Body of pancreas (tissue), 4 donors: ENCODE data around the gene COL4A6. TPM values are rescaled to one million over a fixed set of nuclear protein-coding genes. Genes with fewer than 3 reads are reported as not detected.

ENCODE experiments used
- ATAC-seq: fragments of 150-250 bp; one replicate; pipeline ENCODE4 v1.9.1; 2016
- DNase-seq, 4 donors: peaks; one replicate each; pipeline ENCODE4 v3.0.0-alpha.2; 2019
- H3K27ac ChIP-seq, 4 donors: fragments of 200-600 bp; sonication (generic); 1 replicate in 3 of 4; 2 replicates in 1 of 4; pipeline versions ENCODE4 v1.5.1 to v1.6.1; 2016 to 2019; ENCODE audit warnings: mild to moderate bottlenecking in 1 of 4, mixed read lengths in 1 of 4, moderate library complexity in 1 of 4
- H3K27me3 ChIP-seq, 2 donors: fragments of 200-600 bp; sonication (generic); one replicate each; pipeline ENCODE4 v1.6.0; 2016; ENCODE audit warnings: mild to moderate bottlenecking in 1 of 2
- H3K36me3 ChIP-seq, 2 donors: fragments of 200-600 bp; sonication (generic); replicated peaks in 1 of 2; 2 replicates each; pipeline ENCODE4 v1.5.1; 2016; ENCODE audit warnings: low read depth in 2 of 2; ENCODE audit not compliant: insufficient read depth in 1 of 2
- H3K4me1 ChIP-seq: fragments of 200-600 bp; sonication (generic); one replicate; pipeline ENCODE4 v1.6.0; 2016
- H3K4me3 ChIP-seq, 2 donors: fragments of 200-600 bp; sonication (generic); 1 replicate in 1 of 2; 2 replicates in 1 of 2; pipeline ENCODE4 v1.5.1; 2016 to 2019
- H3K9me3 ChIP-seq, 3 donors: fragments of 200-600 bp; sonication (generic); 1 replicate in 2 of 3; 2 replicates in 1 of 3; pipeline ENCODE4 v1.5.1; 2016
- POLR2A ChIP-seq, 3 donors: fragments of 450-650 bp; IDR thresholded peaks; one replicate each; pipeline ENCODE4 v1.6.1; 2016; ENCODE audit warnings: antibody characterized with exemption in 3 of 3, mild to moderate bottlenecking in 2 of 3
- WGBS, 2 donors: methylation state at CpG; one replicate each; pipeline ENCODE4 v1.1.5; 2017; 5-methylcytosine and 5-hydroxymethylcytosine counted together
- intact Hi-C: fragments of 100-400 bp; cut with DNase I; formaldehyde crosslinking; loops from one replicate; pipeline ENCODE4 v1.15.1; 2023
- total RNA-seq, 2 donors: library from RNA; depleted of rRNA; stranded (reverse); fragments of >200 nt; gene quantifications; one replicate each; pipeline ENCODE4 v1.1.0, GENCODE V29; 2016
- TF ChIP-seq, protein P1 (sequence below), 7 experiments: fragments of 450-650 bp in 4 of 7; fragments of 200-600 bp in 3 of 7; sonication (generic) in 3 of 7; IDR thresholded peaks; one replicate each; pipeline ENCODE4 v1.5.1; 2016 to 2019; ENCODE audit warnings: antibody characterized with exemption in 7 of 7

Gene COL4A6
- total RNA-seq, 2 donors from 2014 or later = under 0.01 to 0.52 TPM

DNA sequence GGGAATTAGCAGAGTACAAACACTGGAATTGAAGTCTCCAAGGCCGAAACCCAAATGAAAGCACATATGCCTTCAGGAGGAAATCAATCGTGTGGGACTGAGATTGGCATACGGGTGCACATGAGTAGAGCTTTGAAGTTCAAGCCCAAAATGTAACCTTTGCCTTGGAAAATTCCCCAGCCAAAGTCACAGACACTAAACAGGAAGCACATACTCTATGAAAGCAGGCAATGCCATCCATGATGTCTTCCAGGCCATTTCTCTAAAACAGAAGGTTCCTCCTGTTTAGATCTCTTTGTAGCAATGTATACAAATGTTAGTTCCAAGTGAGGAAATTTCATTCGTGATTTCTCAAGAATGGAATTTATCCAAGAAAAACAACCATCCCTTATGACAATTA is 162.5 kb downstream of the COL4A6 start:
- TF ChIP-seq, protein P1, sequence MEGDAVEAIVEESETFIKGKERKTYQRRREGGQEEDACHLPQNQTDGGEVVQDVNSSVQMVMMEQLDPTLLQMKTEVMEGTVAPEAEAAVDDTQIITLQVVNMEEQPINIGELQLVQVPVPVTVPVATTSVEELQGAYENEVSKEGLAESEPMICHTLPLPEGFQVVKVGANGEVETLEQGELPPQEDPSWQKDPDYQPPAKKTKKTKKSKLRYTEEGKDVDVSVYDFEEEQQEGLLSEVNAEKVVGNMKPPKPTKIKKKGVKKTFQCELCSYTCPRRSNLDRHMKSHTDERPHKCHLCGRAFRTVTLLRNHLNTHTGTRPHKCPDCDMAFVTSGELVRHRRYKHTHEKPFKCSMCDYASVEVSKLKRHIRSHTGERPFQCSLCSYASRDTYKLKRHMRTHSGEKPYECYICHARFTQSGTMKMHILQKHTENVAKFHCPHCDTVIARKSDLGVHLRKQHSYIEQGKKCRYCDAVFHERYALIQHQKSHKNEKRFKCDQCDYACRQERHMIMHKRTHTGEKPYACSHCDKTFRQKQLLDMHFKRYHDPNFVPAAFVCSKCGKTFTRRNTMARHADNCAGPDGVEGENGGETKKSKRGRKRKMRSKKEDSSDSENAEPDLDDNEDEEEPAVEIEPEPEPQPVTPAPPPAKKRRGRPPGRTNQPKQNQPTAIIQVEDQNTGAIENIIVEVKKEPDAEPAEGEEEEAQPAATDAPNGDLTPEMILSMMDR (IDR thresholded peaks at IDR 0.05) = no peak
- no peak for TF ChIP-seq POLR2A (IDR thresholded peaks at IDR 0.05)
- no peak overlapping the region for H3K27ac ChIP-seq
- no peaks in the 10 kb centered on the region for H3K36me3 ChIP-seq
- intact Hi-C loops = no loop called here
- no peak overlapping the region for H3K4me3 ChIP-seq
- 53 to 56% methylated on average over 4 of the region's 4 CpGs for whole genome bisulfite sequencing, 2 donors
- H3K27me3 ChIP-seq = no peaks in the 10 kb centered on the region
- no peaks in the 10 kb centered on the region for H3K9me3 ChIP-seq
- no peak for ATAC-seq
- DNase-seq = no peak
- no peaks in the 10 kb centered on the region for H3K4me1 ChIP-seq

DNA sequence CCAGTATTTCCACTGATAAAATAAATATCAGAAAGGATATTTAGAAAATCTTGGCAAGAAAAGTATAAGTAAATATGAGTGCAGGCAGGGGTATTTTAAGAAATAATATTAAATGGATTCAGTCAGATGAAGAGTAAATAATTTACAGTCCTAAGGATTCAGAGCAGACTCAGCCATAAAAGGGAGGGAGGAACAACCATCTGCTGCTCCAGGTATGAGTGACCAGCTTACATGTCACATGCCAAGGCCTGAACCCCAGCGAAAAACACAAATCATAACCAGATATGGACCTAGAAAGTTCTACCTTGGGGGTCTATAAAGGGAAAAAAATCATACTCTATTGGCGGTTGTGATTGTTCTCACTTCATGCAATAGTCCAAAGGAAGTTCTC is 166.8 kb downstream of the COL4A6 start:
- no peaks in the 10 kb centered on the region for H3K27me3 ChIP-seq
- WGBS, 2 donors = 44 to 60% methylated on average over 1 to 2 of the region's 2 CpGs
- no peak overlapping the region for H3K4me3 ChIP-seq
- TF ChIP-seq, protein P1 (IDR thresholded peaks at IDR 0.05) = no peak
- TF ChIP-seq POLR2A (IDR thresholded peaks at IDR 0.05) = no peak
- no peaks in the 10 kb centered on the region for H3K36me3 ChIP-seq
- no peaks in the 10 kb centered on the region for H3K4me1 ChIP-seq
- H3K27ac ChIP-seq = no peak overlapping the region
- no peaks in the 10 kb centered on the region for H3K9me3 ChIP-seq
- DNase-seq (peak in 1 of 4 donors; percentile 12), ATAC-seq (no peak)
- intact Hi-C loops = no loop called here

DNA sequence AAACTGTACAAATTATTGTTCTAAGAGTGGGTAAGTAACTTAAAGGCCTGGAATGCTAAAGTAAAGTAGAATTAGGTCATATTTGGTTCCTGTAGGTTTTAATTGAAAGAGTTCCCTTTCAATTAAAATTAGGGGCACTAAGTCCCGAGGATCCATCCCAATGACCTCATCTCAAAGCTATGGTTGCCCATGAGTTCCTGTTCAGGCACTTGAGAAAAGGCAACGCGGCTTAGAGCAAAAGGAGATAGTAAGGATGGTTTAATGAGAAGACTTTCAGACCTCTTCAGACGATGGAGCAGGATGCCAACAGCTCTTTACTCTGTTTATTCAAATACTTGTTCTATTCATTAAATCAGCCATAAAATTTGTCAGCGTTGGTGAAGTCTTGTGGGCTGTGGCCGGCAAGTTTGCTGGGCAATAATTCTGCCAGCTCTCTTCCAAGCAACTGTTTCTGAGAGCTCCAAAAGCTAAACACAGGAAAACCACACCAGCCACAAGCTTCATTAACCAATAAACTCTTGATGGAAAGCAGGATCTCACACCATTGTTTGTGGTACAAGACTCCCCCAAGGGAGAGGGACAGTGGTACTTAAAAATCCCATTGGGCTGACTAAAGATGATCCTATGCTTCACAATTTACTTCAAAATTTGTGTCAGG is 167.4 kb downstream of the COL4A6 start:
- Histone ChIP-seq H3K4me1 (no peaks in the 10 kb centered on the region), H3K9me3 (no peaks in the 10 kb centered on the region), H3K36me3 (no peaks in the 10 kb centered on the region), H3K27ac (no peak overlapping the region), H3K27me3 (no peaks in the 10 kb centered on the region), H3K4me3 (no peak overlapping the region)
- 47 to 79% methylated on average over 4 to 6 of the region's 6 CpGs for WGBS, 2 donors
- DNase-seq (no peak), ATAC-seq (no peak)
- TF ChIP-seq, protein P1 (IDR thresholded peaks at IDR 0.05) = no peak
- TF ChIP-seq POLR2A (IDR thresholded peaks at IDR 0.05) = no peak
- intact Hi-C loops = no loop called here

DNA sequence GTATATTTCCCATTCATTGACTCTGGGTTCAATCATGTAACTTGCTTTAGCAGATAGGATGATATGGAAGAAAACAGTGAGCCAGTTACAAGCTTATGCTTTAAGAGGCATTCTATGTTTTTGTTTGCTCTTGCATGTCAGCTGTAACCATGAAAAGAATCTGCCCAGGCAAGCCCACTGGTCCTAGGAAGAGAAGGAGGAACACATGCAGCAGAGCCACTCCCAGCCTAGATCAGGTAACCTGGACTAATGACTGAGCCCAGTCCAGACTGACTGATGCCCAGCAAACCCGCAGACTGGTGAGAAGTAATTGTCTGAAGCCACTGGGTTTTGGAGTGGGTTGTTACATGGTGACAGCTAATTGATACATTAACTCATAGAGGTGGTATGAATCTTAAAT is 167.9 kb downstream of the COL4A6 start:
- Histone ChIP-seq H3K27ac (no peak overlapping the region), H3K4me1 (no peaks in the 10 kb centered on the region), H3K36me3 (no peaks in the 10 kb centered on the region), H3K9me3 (no peaks in the 10 kb centered on the region), H3K4me3 (no peak overlapping the region), H3K27me3 (no peaks in the 10 kb centered on the region)
- WGBS, 2 donors = 100% methylated on average over 1 of the region's 1 CpG
- no peak for TF ChIP-seq POLR2A (IDR thresholded peaks at IDR 0.05)
- TF ChIP-seq, protein P1 (IDR thresholded peaks at IDR 0.05) = no peak
- no peak for ATAC-seq
- DNase-seq = no peak
- intact Hi-C loops = no loop called here

DNA sequence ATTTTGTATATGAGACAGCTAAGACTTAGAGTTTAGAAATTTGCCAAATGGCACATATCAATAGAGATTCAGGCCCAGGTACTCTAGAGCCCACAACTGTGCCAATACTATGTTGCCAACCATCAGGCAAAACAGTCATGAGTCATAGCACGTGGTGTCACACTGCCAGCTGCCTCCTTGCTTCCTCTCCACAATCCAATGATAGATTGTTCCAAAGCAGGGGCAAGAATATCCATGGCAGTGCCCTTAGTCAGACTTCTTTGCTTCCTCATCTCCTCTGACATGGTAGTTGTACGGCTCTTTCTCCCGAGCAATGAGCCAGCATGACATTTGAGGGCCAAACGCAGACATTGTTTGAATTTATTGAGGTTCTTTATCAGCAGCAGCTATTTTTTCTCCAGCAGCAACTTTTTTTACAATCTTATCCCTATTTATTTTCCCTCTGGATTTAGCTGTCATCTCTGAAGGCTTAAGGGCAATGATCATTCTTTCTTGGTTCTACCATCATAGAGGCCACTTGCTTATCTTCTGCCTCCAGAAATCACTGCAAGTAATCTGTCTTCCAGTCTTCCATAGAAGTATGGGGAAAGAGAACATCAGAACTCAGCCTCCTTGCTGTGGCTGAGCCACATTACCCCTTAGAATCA is 169.7 kb downstream of the COL4A6 start:
- no peaks in the 10 kb centered on the region for H3K27me3 ChIP-seq
- TF ChIP-seq, protein P1 (IDR thresholded peaks at IDR 0.05) = no peak
- no peak for TF ChIP-seq POLR2A (IDR thresholded peaks at IDR 0.05)
- DNase-seq (peak in 3 of 4 donors; percentile 2 to 28 (median 17)), ATAC-seq (no peak)
- no peak overlapping the region for H3K27ac ChIP-seq
- H3K36me3 ChIP-seq = no peaks in the 10 kb centered on the region
- no peaks in the 10 kb centered on the region for H3K4me1 ChIP-seq
- intact Hi-C loops = no loop called here
- 46 to 53% methylated on average over 4 of the region's 4 CpGs for WGBS, 2 donors
- H3K4me3 ChIP-seq = no peak overlapping the region
- H3K9me3 ChIP-seq = no peaks in the 10 kb centered on the region
